Calu3 (cell line): Measurements from ENCODE around the gene RPS6KA5. TPM values are rescaled to one million over a fixed set of nuclear protein-coding genes. Genes with fewer than 3 reads are reported as not detected.

Experiments
- BruUV-seq: library from RNA; stranded (reverse); fragments of 400-500 nt; replicated peaks from 2 replicates; lab custom pipeline; 2021; lab: Mats Ljungman, UMichigan
- CTCF ChIA-PET: fragments of 300-600 bp; sonication (Branson Sonifier 250); formaldehyde crosslinking; loops from one replicate; lab custom pipeline; 2022; ENCODE audit warnings: antibody characterized with exemption; lab: Charles Lee
- DNase-seq: peaks from one replicate; pipeline ENCODE4 v3.0.0; 2022
- H3K27ac Mint-ChIP-seq: one replicate; pipeline ENCODE4 v1.8.0; 2022; ENCODE audit warnings: mixed read lengths; ENCODE audit not compliant: unreplicated experiment
- H3K27me3 Mint-ChIP-seq: one replicate; pipeline ENCODE4 v1.8.0; 2022; ENCODE audit warnings: mixed read lengths; ENCODE audit not compliant: unreplicated experiment
- H3K36me3 Mint-ChIP-seq: one replicate; pipeline ENCODE4 v1.8.0; 2022; ENCODE audit warnings: mild to moderate bottlenecking, moderate library complexity, mixed read lengths; ENCODE audit not compliant: insufficient read depth, unreplicated experiment
- H3K4me1 Mint-ChIP-seq: one replicate; pipeline ENCODE4 v1.8.0; 2022; ENCODE audit warnings: mild to moderate bottlenecking, low read depth, mixed read lengths; ENCODE audit not compliant: unreplicated experiment
- H3K4me3 Mint-ChIP-seq: one replicate; pipeline ENCODE4 v1.8.0; 2022; ENCODE audit warnings: mild to moderate bottlenecking, low read depth, moderate library complexity, mixed read lengths; ENCODE audit not compliant: unreplicated experiment
- H3K9me3 Mint-ChIP-seq: one replicate; pipeline ENCODE4 v1.8.0; 2022; ENCODE audit warnings: low read depth, mixed read lengths; ENCODE audit not compliant: unreplicated experiment
- intact Hi-C: fragments of 100-400 bp; cut with micrococcal nuclease; formaldehyde crosslinking; loops from one replicate; pipeline ENCODE4 v1.10.0; 2022; ENCODE audit not compliant: unreplicated experiment
- total RNA-seq: library from RNA; stranded (reverse); gene quantifications from 2 replicates; pipeline ENCODE4 v1.2.3, GENCODE V29; 2022
- TF ChIP-seq, protein P1 (sequence below): fragments of 200-600 bp; IDR thresholded peaks from one replicate; pipeline ENCODE4 v1.8.0; 2022; ENCODE audit warnings: antibody characterized with exemption; ENCODE audit not compliant: unreplicated experiment

Gene RPS6KA5
- total RNA-seq, 1 experiment from 2014 or later, result 10.3 TPM

GRCh38 chr14:90849787-90850444, 210.5 kb downstream of the RPS6KA5 start:
- BruUV-seq, result no TSS peak
- H3K9me3 Mint-ChIP-seq, result no peaks in the 10 kb centered on the region
- no peak overlapping the region for H3K4me3 Mint-ChIP-seq
- CTCF ChIA-PET, result no interaction called here
- no peaks in the 10 kb centered on the region for H3K4me1 Mint-ChIP-seq
- TF ChIP-seq, protein P1, sequence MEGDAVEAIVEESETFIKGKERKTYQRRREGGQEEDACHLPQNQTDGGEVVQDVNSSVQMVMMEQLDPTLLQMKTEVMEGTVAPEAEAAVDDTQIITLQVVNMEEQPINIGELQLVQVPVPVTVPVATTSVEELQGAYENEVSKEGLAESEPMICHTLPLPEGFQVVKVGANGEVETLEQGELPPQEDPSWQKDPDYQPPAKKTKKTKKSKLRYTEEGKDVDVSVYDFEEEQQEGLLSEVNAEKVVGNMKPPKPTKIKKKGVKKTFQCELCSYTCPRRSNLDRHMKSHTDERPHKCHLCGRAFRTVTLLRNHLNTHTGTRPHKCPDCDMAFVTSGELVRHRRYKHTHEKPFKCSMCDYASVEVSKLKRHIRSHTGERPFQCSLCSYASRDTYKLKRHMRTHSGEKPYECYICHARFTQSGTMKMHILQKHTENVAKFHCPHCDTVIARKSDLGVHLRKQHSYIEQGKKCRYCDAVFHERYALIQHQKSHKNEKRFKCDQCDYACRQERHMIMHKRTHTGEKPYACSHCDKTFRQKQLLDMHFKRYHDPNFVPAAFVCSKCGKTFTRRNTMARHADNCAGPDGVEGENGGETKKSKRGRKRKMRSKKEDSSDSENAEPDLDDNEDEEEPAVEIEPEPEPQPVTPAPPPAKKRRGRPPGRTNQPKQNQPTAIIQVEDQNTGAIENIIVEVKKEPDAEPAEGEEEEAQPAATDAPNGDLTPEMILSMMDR, result no peak
- H3K27me3 Mint-ChIP-seq, result no peaks in the 10 kb centered on the region
- intact Hi-C loops, result no loop called here
- DNase-seq, result no peak
- no peak overlapping the region for H3K27ac Mint-ChIP-seq
- H3K36me3 Mint-ChIP-seq, result no peaks in the 10 kb centered on the region

GRCh38 chr14:90848944-90849731, 211.3 kb downstream of the RPS6KA5 start:
- CTCF ChIA-PET, result interaction anchor here (0.5 kb wide), 1 partner anchor 729 kb away, joined by 3 read pairs; no protein-coding TSS in a partner anchor
- TF ChIP-seq, protein P1, result no peak
- no peak for DNase-seq
- no peaks in the 10 kb centered on the region for H3K36me3 Mint-ChIP-seq
- H3K27ac Mint-ChIP-seq, result no peak overlapping the region
- H3K27me3 Mint-ChIP-seq, result no peaks in the 10 kb centered on the region
- BruUV-seq, result no TSS peak
- H3K4me1 Mint-ChIP-seq, result no peaks in the 10 kb centered on the region
- no peaks in the 10 kb centered on the region for H3K9me3 Mint-ChIP-seq
- intact Hi-C loops, result no loop called here
- no peak overlapping the region for H3K4me3 Mint-ChIP-seq

- DNase-seq, result no peak
- CTCF ChIA-PET, result interaction anchor here (0.7 kb wide), 1 partner anchor 126 kb away, joined by 3 read pairs; no protein-coding TSS in a partner anchor
These were observed 213.9 kb downstream of the RPS6KA5 start for GRCh38 chr14:90846511-90846910.

GRCh38 chr14:90844321-90844720, 216.1 kb downstream of the RPS6KA5 start:
- Mint-ChIP-seq H3K4me1 (no peaks in the 10 kb centered on the region), H3K27me3 (no peaks in the 10 kb centered on the region), H3K9me3 (no peaks in the 10 kb centered on the region), H3K36me3 (no peaks in the 10 kb centered on the region), H3K27ac (no peak overlapping the region), H3K4me3 (no peak overlapping the region)
- CTCF ChIA-PET, result no interaction called here
- BruUV-seq, result no TSS peak
- TF ChIP-seq, protein P1, result no peak
- no peak for DNase-seq
- intact Hi-C loops, result no loop called here

More at GRCh38 chr14:90846511-90846910, 213.9 kb downstream of the RPS6KA5 start:
- Mint-ChIP-seq H3K4me1 (no peaks in the 10 kb centered on the region), H3K9me3 (no peaks in the 10 kb centered on the region), H3K4me3 (no peak overlapping the region), H3K36me3 (no peaks in the 10 kb centered on the region), H3K27ac (no peak overlapping the region), H3K27me3 (no peaks in the 10 kb centered on the region)
- TF ChIP-seq, protein P1, result no peak
- no TSS peak for BruUV-seq
- intact Hi-C loops, result no loop called here
